ENCODE data around the gene TNS1.

DNA sequence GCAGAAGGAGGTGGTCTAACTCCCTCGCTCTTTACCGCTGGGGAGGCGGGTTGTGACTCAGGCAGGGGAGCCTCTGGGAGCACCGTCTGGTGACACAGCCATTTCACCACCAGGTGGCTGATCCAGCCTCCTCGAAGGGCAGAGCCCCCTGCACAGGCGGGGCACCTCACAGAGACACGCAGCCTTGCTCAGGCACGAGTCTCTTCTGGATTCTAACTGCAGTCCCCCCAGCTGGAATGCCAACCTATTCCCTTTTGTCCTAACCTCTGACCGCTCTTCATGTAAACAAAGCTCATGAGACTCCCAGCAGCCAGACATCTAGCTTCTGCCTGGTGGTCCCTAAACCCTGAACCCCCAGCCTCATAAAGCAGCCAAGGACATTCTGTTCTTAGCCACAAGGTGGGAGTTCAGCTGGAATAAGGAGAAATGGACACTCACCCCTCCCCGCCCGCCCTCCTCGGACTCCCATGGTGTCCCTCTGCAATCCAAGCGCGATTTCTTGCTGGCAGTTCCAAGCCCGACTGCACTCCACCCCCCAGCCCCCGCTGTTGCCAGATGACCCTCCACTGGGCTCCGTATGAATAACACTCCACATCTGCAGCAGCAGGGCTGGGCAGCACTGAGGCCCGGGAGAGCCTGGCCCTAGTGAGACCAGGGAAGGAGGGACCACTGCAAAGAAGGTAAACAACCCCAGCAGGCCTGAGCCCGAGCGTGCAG is 84.3 kb downstream of the TNS1 start:
- no peak for TF ChIP-seq ARID1B (IDR thresholded peaks at IDR 0.05)
- no peak for TF ChIP-seq SNRNP70 (optimal IDR thresholded peaks at IDR 0.05; ENCODE audit: low read depth, low read length)

Measured in K562 (cell line).